ENCODE results near the gene TMEM80.
"Not testable (repeated sequence)": the region's sequence is repeated elsewhere in the genome, so short reads cannot be mapped to it uniquely, and the experiment has no call there.

Gene TMEM80

DNA sequence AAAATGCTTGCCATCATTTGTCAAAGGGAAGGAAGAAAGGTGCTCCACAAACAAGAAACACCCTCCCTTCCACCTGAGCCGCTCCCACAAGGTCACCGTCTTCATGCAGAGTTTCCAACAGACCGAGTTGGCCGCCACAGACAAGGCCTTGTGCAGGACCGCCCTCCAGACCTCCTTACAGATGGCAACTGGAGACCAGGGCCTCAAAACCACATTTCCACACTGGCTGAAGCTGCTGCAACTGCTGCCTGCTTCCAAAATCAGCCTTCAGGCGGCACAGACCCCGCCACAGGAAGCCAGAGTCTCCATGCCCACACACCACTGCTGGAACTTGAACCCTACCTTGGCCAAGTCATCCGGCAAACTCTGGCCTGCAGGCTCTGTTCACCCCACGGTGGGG lies 6.9 kb upstream of the TMEM80 start:
- CTCF ChIA-PET, result no interaction called here
- no peak for TF ChIP-seq HDGF (IDR thresholded peaks at IDR 0.05; ENCODE audit: borderline replicate concordance)
- no peak for TF ChIP-seq SP1 (IDR thresholded peaks at IDR 0.05)
- no peak for TF ChIP-seq ELF4 (IDR thresholded peaks at IDR 0.05)
- no peak for TF ChIP-seq FOXA1 (IDR thresholded peaks at IDR 0.05)
- TF ChIP-seq LEF1 (IDR thresholded peaks at IDR 0.05; ENCODE audit: borderline replicate concordance), result no peak
- no peak for TF ChIP-seq NFRKB (IDR thresholded peaks at IDR 0.05)
- TF ChIP-seq FOXK2 (IDR thresholded peaks at IDR 0.05), result no peak
- no peak for TF ChIP-seq TARDBP (IDR thresholded peaks at IDR 0.05)
- TF ChIP-seq BHLHE40 (IDR thresholded peaks at IDR 0.05; ENCODE audit: borderline replicate concordance), result no peak
- no peak for TF ChIP-seq ZNF384 (IDR thresholded peaks at IDR 0.05)
- no peak for TF ChIP-seq FOXM1 (IDR thresholded peaks at IDR 0.05; ENCODE audit: borderline replicate concordance)
- TF ChIP-seq, protein P1, sequence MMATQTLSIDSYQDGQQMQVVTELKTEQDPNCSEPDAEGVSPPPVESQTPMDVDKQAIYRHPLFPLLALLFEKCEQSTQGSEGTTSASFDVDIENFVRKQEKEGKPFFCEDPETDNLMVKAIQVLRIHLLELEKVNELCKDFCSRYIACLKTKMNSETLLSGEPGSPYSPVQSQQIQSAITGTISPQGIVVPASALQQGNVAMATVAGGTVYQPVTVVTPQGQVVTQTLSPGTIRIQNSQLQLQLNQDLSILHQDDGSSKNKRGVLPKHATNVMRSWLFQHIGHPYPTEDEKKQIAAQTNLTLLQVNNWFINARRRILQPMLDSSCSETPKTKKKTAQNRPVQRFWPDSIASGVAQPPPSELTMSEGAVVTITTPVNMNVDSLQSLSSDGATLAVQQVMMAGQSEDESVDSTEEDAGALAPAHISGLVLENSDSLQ (IDR thresholded peaks at IDR 0.05), result no peak
- no peak for TF ChIP-seq CTBP1 (IDR thresholded peaks at IDR 0.05; ENCODE audit: borderline replicate concordance)
- no peak for TF ChIP-seq SUZ12 (IDR thresholded peaks at IDR 0.05)
- DNase-seq (ENCODE audit: extremely low spot score), result no peak
- POLR2A ChIA-PET, result no interaction called here

DNA sequence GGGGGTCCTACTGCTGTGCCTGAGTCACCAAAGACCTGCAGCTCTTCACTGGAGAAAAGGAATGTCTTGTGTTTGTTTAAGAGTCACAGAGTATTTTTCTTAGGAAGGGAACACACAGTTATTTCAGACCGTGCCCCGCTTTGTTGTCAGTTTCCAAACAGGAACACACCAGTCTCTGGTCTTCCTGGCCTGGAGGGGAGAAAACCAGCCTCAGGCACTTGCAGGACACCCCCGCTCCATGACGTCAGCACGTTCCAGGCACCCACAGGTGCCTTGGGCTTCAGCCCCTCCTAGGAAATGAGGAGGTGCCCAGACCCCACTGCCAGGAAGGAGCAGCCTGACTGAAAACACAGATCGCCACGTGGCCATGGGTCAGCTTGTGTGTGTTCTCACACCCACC lies 6.0 kb upstream of the TMEM80 start:
- TF ChIP-seq CTBP1 (IDR thresholded peaks at IDR 0.05; ENCODE audit: borderline replicate concordance), result no peak
- no peak for TF ChIP-seq FOXK2 (IDR thresholded peaks at IDR 0.05)
- no peak for TF ChIP-seq FOXA1 (IDR thresholded peaks at IDR 0.05)
- CTCF ChIA-PET, result no interaction called here
- POLR2A ChIA-PET, result no interaction called here
- DNase-seq (ENCODE audit: extremely low spot score), result no peak

DNA sequence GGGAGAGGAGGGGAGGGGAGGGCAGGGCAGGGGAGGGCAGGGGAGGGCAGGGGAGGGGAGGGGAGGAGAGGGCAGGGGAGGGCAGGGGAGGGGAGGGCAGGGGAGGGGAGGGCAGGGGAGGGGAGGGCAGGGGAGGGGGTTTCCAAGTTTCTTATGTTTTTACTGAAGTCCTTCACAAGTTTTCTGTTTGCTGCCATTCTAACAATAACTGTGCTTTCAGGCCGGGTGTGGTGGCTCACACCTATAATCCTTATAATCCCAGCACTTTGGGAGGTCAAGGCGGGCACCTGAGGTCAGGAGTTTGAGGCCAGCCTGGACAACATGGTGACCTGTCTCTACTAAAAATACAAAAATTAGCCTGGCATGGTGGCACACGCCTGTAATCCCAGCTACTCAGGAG lies 5.4 kb upstream of the TMEM80 start:
- POLR2A ChIA-PET; CTCF ChIA-PET; DNase-seq (ENCODE audit: extremely low spot score): not testable (repeated sequence)

DNA sequence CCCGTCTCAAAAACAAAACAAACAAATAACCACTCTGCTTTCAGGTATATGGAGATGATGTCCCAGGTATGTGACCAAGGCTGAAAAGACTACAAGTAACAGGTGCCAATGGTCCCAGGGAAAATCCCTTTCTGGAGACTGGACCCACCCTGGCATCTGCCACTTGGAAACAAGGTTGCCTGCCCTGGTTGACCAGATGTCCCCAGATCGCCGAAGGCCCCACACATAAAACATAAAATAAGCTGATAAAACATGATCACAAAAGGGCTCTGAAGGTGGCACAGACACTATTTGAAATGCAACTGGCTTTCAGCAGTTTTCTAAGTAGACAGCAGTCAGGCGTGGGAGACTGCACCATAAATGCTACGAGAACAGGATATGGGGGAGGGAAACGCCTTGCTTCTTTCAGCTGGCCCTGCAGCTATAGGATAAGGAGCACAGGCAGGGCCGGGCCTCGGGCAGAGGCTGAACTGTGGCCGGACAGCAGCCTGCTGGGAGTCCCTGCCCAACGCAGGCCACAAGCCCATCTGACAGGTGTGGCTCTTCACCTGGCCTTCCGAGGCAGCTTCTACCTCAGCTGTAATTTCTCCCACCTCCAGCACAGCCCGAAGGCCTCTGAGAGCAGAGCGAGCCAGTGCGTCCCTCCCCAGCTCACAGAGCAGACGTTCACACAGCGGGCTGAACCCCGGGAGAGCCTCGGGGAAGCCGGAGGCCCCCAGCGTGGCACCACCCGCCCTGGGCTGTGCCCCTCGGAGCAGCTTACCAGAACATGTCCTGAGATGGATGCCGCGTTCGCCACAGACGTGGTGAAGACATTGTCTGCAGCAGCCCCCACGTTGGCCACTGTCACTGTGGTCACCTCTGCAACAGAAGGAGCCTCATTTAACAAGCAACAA lies 4.6 kb upstream of the TMEM80 start:
- DNase-seq (ENCODE audit: extremely low spot score), result no peak
- ChIA-PET CTCF (no interaction called here), POLR2A (interaction anchor here (1.2 kb wide), 1 partner anchor 56 kb away, joined by 3 read pairs; the partner anchor contains the start of gene TALDO1)
- TF ChIP-seq ELF4 (IDR thresholded peaks at IDR 0.05) (no peak), L3MBTL2 (conservative IDR thresholded peaks at IDR 0.05) (no peak), NFRKB (IDR thresholded peaks at IDR 0.05) (no peak), SP1 (IDR thresholded peaks at IDR 0.05) (no peak), CTBP1 (IDR thresholded peaks at IDR 0.05; ENCODE audit: borderline replicate concordance) (no peak), HDGF (IDR thresholded peaks at IDR 0.05; ENCODE audit: borderline replicate concordance) (no peak), SUZ12 (IDR thresholded peaks at IDR 0.05) (no peak), FOXK2 (IDR thresholded peaks at IDR 0.05) (no peak), LEF1 (IDR thresholded peaks at IDR 0.05; ENCODE audit: borderline replicate concordance) (no peak), BHLHE40 (IDR thresholded peaks at IDR 0.05; ENCODE audit: borderline replicate concordance) (no peak), ARNT (IDR thresholded peaks at IDR 0.05) (no peak), TARDBP (IDR thresholded peaks at IDR 0.05) (no peak), ZNF384 (IDR thresholded peaks at IDR 0.05) (no peak), FOXA1 (IDR thresholded peaks at IDR 0.05) (no peak), FOXM1 (IDR thresholded peaks at IDR 0.05; ENCODE audit: borderline replicate concordance) (no peak)
- TF ChIP-seq, protein P1 (IDR thresholded peaks at IDR 0.05), result no peak

DNA sequence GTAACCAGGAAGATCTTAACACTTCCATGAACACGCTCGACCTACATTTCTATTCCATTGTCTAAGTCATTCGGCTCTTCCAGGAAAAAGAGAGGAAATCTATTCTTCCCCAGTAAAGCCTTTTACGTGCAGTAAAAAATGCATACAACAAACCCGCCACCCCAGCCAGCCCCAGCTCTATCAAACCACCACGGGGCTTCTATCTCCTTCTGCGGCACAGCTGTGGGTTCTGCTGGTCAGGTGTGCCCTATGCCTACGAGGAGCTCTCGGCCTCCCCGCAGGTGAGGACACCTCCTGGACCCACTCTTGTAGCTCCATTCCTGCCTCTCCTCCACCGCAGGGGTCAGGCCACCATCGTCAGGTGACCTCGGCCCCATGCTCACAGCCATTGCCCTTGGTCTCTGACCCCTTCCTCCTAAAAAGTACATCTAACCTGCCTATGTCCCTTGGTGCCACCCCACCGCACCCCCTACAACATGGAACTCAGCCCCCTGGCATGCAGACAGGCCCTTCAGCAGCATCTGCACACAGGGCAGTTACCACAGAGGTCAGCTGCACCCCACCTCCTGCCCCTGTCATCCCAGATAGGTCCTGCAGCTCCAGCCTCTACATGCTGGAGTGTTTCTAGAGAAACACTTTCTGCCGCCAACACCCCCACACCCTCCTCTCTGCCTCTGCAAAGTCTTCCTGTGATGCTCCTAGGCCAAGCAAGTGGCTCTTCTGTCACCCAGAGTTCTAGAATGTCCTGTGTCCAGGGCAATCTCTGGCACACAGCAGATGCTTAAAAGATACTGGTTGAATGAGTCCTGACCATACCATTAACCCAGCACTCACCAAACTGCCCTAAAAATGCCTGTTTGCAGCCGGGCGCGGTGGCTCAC lies 3.7 kb upstream of the TMEM80 start:
- no peak for DNase-seq (ENCODE audit: extremely low spot score)
- ChIA-PET POLR2A (interaction anchor here (1.2 kb wide), 1 partner anchor 55 kb away, joined by 3 read pairs; the partner anchor contains the start of gene TALDO1), CTCF (no interaction called here)
- TF ChIP-seq SP1 (IDR thresholded peaks at IDR 0.05), result no peak
- no peak for TF ChIP-seq CTBP1 (IDR thresholded peaks at IDR 0.05; ENCODE audit: borderline replicate concordance)
- no peak for TF ChIP-seq ZNF384 (IDR thresholded peaks at IDR 0.05)
- no peak for TF ChIP-seq BHLHE40 (IDR thresholded peaks at IDR 0.05; ENCODE audit: borderline replicate concordance)
- TF ChIP-seq, protein P1 (IDR thresholded peaks at IDR 0.05), result no peak
- no peak for TF ChIP-seq L3MBTL2 (conservative IDR thresholded peaks at IDR 0.05)
- no peak for TF ChIP-seq SUZ12 (IDR thresholded peaks at IDR 0.05)
- no peak for TF ChIP-seq ELF4 (IDR thresholded peaks at IDR 0.05)
- no peak for TF ChIP-seq TARDBP (IDR thresholded peaks at IDR 0.05)
- no peak for TF ChIP-seq FOXA1 (IDR thresholded peaks at IDR 0.05)
- TF ChIP-seq FOXM1 (IDR thresholded peaks at IDR 0.05; ENCODE audit: borderline replicate concordance), result no peak
